Cardiac septum (tissue), 1 donor: ENCODE measurements around the gene RAB37. TPM values are rescaled to one million over a fixed set of nuclear protein-coding genes. Genes with fewer than 3 reads are reported as not detected.
A peak's percentile ranks its signal among the peaks of the same experiment; 100 is the strongest.

Source experiments
- DNase-seq: peaks from one replicate; pipeline ENCODE4 v3.0.0-alpha.2; 2020; ENCODE audit warnings: low spot score
- intact Hi-C: fragments of 100-400 bp; cut with DNase I; formaldehyde crosslinking; loops from one replicate; pipeline ENCODE4 v1.14.0; 2022
- total RNA-seq: library from RNA; stranded (reverse); fragmentation: NEBNext Ultra II Directional; extraction: Animal tissue kit (Norgen Biotek cat#: 25700); gene quantifications from one replicate; pipeline ENCODE4 v1.2.1, GENCODE V29; 2021
- donor health status: DM: no; HTN: no; CAD: no.

RAB37 gene
- total RNA-seq, 1 donor from 2014 or later = 0.94 TPM

- intact Hi-C loops = no loop called here
- peak; percentile 47 for DNase-seq
Measured at GRCh38 chr17:74771319-74771914, 34.4 kb downstream of the RAB37 start.

GRCh38 chr17:74772053-74772452, 35.0 kb downstream of the RAB37 start:
- intact Hi-C loops = no loop called here
- DNase-seq = no peak

DNA sequence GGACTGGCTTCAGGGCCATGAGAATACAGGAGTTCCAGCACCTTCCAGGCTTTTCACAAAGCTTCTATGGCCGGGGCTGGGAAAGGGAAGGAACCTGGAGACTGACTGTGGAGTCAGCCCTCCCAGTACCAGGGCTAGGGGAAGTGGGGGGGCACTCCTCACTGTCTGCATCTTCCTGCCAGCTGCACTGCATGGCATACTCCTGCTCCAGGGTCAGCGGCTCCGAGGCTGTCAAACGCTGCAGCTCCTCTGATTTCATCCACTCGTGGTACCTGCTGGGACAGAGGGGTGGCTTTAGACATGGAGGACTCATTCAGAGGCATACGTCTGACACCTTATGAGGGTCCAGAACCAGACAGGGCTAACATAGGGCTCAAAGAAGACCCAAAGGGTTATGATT, 36.4 kb downstream of the RAB37 start:
- intact Hi-C loops = no loop called here
- DNase-seq = peak; percentile 51

DNA sequence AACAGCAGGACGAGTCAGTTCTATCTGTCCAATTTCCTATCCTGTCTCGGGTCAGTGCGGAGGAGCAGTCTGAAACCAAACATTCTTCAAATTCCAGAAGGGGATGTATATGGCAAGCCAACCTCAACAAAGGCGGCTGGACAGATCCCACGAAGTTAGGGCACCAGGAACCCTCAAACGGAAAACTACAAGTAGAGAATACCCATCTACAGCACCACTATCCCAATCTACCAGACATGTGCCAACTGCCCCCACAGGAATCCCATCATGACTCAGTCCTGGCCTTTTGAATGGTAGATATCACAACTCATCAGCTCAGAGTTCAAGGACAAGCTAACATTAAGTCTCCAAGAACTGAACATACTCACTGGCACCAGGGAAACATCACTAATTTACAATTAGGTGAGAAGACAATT, 36.8 kb downstream of the RAB37 start:
- intact Hi-C loops = no loop called here
- DNase-seq = no peak

- intact Hi-C loops = no loop called here
- no peak for DNase-seq
Measured at GRCh38 chr17:74775409-74776043, 38.5 kb downstream of the RAB37 start.

- intact Hi-C loops = no loop called here
- peak; percentile 98 for DNase-seq
Measured at GRCh38 chr17:74776044-74776962, 39.2 kb downstream of the RAB37 start, which contains the start of gene NAT9. NAT9 (minus strand) TSS chr17:74776345; CDS start chr17:74775698, 647 bp downstream.

DNA sequence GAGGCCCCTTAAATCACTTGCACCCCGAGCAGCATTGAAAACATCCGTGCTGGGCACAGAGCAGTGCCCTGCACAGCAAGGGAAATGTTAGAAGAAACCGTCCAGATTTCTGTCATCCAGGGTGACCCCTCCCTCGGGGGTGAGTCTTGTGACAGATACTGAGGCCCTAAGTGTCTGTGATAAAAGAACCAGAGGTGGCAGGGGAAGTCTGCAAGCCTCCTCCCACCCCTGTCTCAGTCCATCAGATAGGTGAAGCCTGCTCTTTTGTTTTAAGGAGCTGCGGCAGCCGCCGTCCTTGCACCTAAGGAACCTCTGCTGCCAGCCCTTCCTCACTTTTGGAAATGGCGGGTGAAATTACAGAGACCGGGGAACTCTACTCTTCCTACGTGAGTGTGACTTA, 39.9 kb downstream of the RAB37 start:
- peak; percentile 44 for DNase-seq
- intact Hi-C loops = no loop called here

DNA sequence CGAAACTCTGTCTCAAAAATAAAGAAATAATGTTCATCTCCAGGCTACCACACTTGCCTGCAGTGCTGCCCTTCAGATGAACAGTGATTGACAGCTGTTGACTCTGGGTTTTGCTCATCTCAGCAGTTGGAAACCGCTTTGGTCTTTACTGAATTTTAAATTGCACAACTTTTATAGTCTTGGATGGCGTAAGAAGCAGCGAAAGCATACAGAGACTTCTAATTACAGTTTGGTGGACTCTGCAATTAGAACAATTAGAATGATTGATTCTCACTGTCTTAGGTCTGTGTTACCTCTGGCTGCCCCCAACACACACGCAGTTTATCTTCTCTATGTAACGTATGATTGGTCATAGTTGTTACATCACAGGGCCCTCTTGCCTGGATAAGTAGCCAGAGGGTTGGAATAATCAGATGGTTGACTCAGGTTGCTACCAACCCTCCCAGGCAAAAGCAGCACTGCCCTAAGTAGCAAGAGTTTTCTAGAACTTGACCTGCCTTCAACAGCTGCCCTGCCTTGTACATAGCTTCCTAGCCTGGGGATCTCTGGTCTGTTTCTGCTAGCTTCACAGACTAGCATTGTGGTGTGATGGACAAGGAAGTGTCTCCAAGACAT, 41.0 kb downstream of the RAB37 start:
- DNase-seq = no peak
- intact Hi-C loops = no loop called here

DNA sequence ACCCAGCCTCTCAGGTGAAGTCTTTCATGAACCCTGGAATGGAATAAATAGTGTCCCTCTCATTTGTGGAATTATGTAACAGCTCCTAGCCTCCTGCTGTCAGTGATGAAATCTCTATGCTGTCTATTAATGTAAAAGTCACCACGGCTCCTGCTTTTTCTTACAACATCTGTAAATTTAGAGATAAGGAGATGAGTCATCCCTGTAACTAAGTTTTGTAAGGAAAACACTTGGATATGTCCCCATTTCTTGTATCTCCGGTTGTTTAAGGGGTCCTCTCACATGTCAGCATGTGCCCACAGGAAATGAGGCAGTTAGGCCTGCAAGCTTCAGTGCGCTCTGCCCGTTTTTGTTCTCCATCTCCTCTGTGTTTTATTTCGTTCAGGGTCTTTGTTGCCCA, 41.9 kb downstream of the RAB37 start:
- no peak for DNase-seq
- intact Hi-C loops = no loop called here

- DNase-seq = no peak
- intact Hi-C loops = no loop called here
Measured at GRCh38 chr17:74779501-74779900, 42.4 kb downstream of the RAB37 start.

- intact Hi-C loops = loop anchor here (5.0 kb wide), 1 partner anchor 33 kb away; the partner anchor contains the start of gene NHERF1
- DNase-seq = peak; percentile 80
Measured at GRCh38 chr17:74779948-74780400, 42.9 kb downstream of the RAB37 start.

DNA sequence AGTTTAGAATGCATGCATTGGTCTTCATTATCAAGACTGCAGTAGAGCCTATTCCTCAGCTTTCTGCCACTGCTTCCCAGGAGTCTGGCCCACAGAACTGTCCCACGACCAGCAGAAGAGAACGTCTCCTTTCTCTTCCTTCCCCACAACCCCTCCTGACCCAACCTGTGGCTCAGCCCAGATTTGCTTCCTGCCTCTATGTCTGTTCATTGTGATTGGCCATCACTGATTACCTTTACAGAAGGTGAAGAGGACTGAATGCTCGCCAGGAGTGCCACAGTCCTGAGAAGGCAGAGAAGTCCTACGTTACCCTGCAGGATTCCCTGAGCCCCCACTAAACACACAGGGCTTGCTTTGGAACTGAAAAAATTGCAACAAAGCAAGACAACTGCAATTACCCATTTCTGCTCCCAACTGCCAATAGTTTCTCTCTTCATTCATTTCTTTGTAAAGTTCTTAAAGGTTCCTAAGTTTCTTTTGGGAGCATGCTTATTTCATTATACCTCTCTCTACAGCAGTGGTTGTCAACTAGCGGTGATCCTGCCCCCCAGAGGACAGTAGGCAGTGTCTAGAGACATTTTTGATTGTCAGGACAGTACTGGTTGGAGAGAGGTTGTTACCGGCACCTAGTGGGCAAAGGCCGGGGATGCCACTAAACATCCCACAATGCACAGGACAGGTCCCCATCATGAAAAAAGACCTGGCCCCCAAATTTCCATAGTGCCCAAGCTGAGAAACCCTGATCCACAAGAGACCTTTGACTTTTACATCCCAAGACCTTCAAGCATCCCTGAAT, 43.6 kb downstream of the RAB37 start:
- no peak for DNase-seq
- intact Hi-C loops = loop anchor here (5.0 kb wide), 1 partner anchor 33 kb away; the partner anchor contains the start of gene NHERF1

DNA sequence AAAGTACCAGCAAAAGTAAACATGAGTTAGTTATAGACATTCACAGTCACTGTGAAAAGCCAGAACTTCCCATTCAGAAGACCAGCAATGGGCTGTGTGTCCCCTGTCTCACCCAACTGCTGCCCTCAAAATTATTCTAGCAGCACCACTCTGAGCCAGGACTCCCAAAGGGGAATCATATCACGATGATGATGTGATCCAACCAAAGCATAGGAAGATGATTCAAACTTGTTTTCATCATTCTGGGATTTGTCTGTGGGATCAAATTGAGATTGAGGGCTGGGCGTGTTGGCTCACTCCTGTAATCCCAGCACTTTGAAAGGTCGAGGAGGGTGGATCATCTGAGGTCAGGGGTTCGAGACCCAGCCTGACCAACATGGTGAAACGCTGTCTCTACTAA, 45.5 kb downstream of the RAB37 start:
- intact Hi-C loops = loop anchor here (5.0 kb wide), 1 partner anchor 35 kb away; the partner anchor contains the start of gene NHERF1
- no peak for DNase-seq

DNA sequence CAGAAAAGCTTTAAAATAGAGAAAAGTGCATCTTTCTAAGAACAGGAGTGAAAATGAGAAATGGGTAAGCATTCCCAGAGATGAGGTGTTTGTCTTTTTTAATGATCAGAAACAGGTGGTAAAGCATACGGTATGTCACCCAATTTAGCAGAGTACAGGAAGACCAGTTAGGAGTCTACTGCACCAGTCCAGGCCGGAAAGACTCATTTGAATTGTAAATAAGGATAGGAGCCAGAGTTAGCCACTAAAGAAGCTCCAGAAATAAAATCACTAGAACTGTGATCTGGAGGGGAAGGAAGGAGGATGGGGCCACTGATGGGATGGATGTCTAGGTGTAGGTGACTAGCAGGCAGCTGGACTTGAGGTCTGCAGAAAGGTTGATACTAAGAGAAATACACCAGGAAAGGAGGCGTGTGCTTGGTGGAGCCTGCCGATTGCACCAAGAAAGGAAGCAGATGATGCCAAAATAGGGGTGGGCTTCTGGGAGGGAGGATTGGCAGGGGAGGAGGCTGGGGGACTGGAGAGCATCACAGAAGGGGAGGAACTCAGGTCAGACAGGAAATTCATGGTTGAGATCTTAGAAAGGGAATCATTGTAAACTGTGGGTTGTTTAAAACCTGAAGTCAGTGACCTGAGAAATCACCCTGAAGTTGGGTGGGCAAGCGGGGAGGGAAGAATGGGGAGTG, 47.2 kb downstream of the RAB37 start:
- intact Hi-C loops = loop anchor here (5.0 kb wide), 1 partner anchor 37 kb away; the partner anchor contains the start of gene NHERF1
- DNase-seq = no peak

DNA sequence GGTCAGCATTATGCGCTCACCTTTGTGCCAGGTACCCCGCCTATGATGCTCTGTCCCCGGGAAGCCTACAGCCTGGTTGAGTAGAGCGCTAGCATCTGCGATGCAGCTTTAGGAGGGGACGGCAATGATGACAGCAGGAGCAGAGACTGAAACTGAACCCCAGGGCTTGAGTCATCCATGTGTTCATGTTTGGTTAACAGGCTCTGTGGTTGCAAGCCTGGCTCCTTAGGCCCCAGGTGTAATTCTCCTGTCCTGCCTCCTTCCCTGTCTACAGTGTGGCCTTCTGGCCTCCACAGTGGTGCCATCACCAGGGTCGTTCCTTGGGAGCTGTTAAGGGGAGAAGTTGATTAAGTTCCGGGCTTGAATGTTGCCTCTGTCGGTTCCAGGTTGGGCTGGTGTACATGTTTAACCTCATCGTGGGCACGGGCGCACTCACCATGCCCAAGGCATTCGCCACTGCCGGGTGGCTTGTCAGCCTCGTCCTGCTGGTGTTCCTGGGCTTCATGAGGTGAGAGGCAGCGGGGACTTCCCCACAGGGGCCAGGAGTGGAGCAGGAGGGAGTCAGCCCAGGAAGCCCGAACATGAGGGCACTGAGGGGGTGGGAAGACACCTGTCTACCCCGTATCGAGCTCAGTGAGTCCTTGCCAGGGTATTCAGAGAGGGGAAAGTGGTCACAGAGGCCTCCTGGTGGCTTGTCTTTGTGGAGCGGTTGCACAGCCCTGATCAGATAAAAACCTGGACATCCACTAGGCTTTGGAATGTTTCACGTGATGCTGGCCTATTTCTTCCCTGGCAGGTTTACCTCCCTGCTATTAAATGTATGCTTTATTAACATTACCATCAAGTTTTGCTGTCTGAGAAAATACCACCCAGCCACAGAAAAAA, 48.3 kb downstream of the RAB37 start:
- intact Hi-C loops = no loop called here
- DNase-seq = peak; percentile 49

DNA sequence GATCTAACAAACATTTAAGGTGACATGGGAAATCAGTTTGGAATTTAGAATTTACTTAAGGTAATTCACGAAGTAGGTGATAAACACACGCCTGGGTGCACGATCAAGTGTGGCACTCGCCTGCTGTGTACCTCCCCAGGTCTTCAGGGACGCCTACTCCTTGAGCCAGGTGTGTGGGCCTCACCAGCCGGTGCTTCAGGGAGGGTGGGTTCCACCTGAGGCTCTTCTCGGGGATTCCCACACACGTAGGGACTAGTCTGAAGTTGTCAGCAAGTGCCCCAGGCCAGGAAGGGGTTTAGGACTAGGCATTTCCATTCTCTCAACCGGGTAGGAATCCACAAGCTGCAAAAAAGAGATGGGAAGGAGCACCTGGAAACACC, 48.9 kb downstream of the RAB37 start:
- peak; percentile 67 for DNase-seq
- intact Hi-C loops = no loop called here

DNA sequence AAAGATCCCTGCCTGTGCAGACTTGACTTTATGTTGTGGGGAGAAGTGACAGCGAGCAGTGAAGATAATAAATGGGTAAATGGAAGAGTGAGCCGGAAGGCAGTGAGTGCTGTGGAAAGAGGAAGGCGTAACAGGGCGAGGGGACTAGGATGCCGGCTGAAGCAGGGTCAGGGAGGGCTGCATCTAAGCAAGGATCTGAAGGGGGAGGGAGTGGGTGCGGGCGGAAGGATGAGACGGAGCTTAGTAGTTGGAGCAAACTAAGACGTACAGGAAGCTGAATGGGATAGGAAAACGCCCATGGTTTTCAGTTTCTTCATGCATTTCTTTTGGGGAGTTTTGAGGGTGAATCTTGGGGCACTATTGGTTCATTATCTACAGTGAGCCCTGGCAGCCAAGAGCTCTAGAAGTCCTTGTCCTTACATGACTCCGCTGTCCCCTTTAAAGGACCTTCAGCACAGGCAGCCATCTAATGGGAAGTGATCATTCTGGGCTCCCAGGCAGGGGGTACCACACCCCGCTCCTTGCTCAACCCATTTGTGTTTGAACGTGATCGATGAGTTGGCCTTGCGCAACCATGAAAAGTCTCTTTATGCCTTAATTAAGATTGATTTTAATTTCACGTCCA, 49.5 kb downstream of the RAB37 start:
- intact Hi-C loops = no loop called here
- peak; percentile 63 for DNase-seq
